Colonic mucosa (tissue), 4 donors: ENCODE measurements around the gene NKD2. TPM values are rescaled to one million over a fixed set of nuclear protein-coding genes. Genes with fewer than 3 reads are reported as not detected.

Experiments
- DNase-seq: peaks from one replicate; pipeline ENCODE4 v3.0.0-alpha.2; 2020
- H3K27ac ChIP-seq: fragments of 200-600 bp; one replicate; pipeline ENCODE4 v1.8.0; 2021
- H3K27me3 ChIP-seq: fragments of 200-600 bp; one replicate; pipeline ENCODE4 v1.8.0; 2021
- H3K36me3 ChIP-seq: fragments of 200-600 bp; one replicate; pipeline ENCODE4 v1.8.0; 2021
- H3K4me1 ChIP-seq: fragments of 200-600 bp; one replicate; pipeline ENCODE4 v1.8.0; 2021; ENCODE audit warnings: mild to moderate bottlenecking
- H3K4me3 ChIP-seq: fragments of 200-600 bp; one replicate; pipeline ENCODE4 v1.8.0; 2021
- H3K9ac ChIP-seq, 2 donors: one replicate each; pipeline ENCODE4 v1.7.0; 2013; ENCODE audit warnings: control low read depth in 2 of 2, low read depth in 2 of 2, low read length in 2 of 2
- H3K9me3 ChIP-seq: fragments of 200-600 bp; one replicate; pipeline ENCODE4 v1.8.0; 2021
- CTCF ChIP-seq: fragments of 200-600 bp; IDR thresholded peaks from one replicate; pipeline ENCODE4 v1.8.0; 2022; ENCODE audit warnings: antibody characterized with exemption, mild to moderate bottlenecking
- intact Hi-C: fragments of 100-400 bp; cut with DNase I; formaldehyde crosslinking; loops from one replicate; pipeline ENCODE4 v1.14.1; 2022
- microRNA-seq: library from miRNA; unstranded; fragments of <30 nt; microRNA quantifications from one replicate; pipeline ENCODE4, GENCODE V29; 2019
- total RNA-seq, 2 donors: library from RNA; stranded (reverse); fragmentation: NEBNext Ultra II Directional in 1 of 2; extraction: Animal tissue kit (Norgen Biotek cat#: 25700) in 1 of 2; gene quantifications; one replicate each; pipeline ENCODE4 v1.2.1, GENCODE V29; 2021
- donor health status: healthy.
- donor health status: DM: no; HTN: no; CAD: no.
- donor health status: DM: no; HTN: no; CAD: no.

Gene NKD2
- total RNA-seq, 2 donors from 2014 or later, result 0.94 to 1.9 TPM

GRCh38 chr5:1088031-1088430, 79.4 kb downstream of the NKD2 start:
- DNase-seq, result no peak
- H3K9me3 ChIP-seq, result no peaks in the 10 kb centered on the region
- H3K4me1 ChIP-seq, result no peaks in the 10 kb centered on the region
- H3K27ac ChIP-seq, result no peak overlapping the region
- no peak for TF ChIP-seq CTCF
- no peak overlapping the region for H3K4me3 ChIP-seq
- H3K27me3 ChIP-seq, result no peaks in the 10 kb centered on the region
- peaks cover 23% of the 10 kb centered on the region for H3K36me3 ChIP-seq
- H3K9ac ChIP-seq, result no peak overlapping the region
- intact Hi-C loops, result no loop called here

Small RNA genes lying within 50 kb of the gene (microRNA-seq; reads per million reads assigned to microRNA genes)
- not detected for gene MIR4635

Other genes with a start within 250 kb of the NKD2 start
- 1 to 10 TPM; 1.4 to 2.4 TPM for gene ZDHHC11B, start 224.1 kb upstream of the NKD2 start, total RNA-seq
- 1 to 10 TPM; 2.9 to 7.8 TPM for gene ZDHHC11, start 157.8 kb upstream of the NKD2 start, total RNA-seq
- 10 to 100 TPM; 22.3 to 41.8 TPM for gene BRD9, start 116.0 kb upstream of the NKD2 start, total RNA-seq
- 10 to 100 TPM in 1 of 2 donors, 1 to 10 TPM in 1; 5.8 to 18.1 TPM for gene TRIP13, start 115.9 kb upstream of the NKD2 start, total RNA-seq
- 10 to 100 TPM; 64.6 to 81.2 TPM for gene SLC12A7, start 103.3 kb downstream of the NKD2 start, total RNA-seq
- gene SLC6A19, start 192.8 kb downstream of the NKD2 start, total RNA-seq, result 10 to 100 TPM in 1 of 2 donors, under 1 TPM in 1; 0.67 to 56.2 TPM
- gene SLC6A18, start 216.6 kb downstream of the NKD2 start, total RNA-seq, result under 1 TPM in 1 of 2 donors, not detected in 1; 0.27 TPM